NCI-H1930 (cell line): ENCODE measurements around the gene RASSF4.
"Not testable (repeated sequence)": the region's sequence is repeated elsewhere in the genome, so short reads cannot be mapped to it uniquely, and the experiment has no call there.

Experiments used
- DNase-seq, 2 experiments: peaks; one replicate each; lab custom pipeline; 2025; lab: John Stamatoyannopoulos, UW

RASSF4 gene

GRCh38 chr10:45006276-45007030 is 46.9 kb downstream of the RASSF4 start:
- no peak for DNase-seq

- peak in 1 of 2 experiments; percentile 8 for DNase-seq
Observed at GRCh38 chr10:45008524-45009161, 49.0 kb downstream of the RASSF4 start.

- not testable (repeated sequence) for DNase-seq
Observed at GRCh38 chr10:45014557-45014956, 55.0 kb downstream of the RASSF4 start.

GRCh38 chr10:45015590-45015989 is 56.0 kb downstream of the RASSF4 start:
- DNase-seq: no peak

- no peak for DNase-seq
Observed at GRCh38 chr10:45023426-45023825, 63.8 kb downstream of the RASSF4 start.

GRCh38 chr10:45034301-45034700 is 74.7 kb downstream of the RASSF4 start:
- DNase-seq: no peak

GRCh38 chr10:45035673-45036072 is 76.1 kb downstream of the RASSF4 start:
- no peak for DNase-seq

- DNase-seq: no peak
Observed at GRCh38 chr10:45040921-45041542, 81.4 kb downstream of the RASSF4 start.

GRCh38 chr10:45044290-45044689 is 84.7 kb downstream of the RASSF4 start:
- no peak for DNase-seq
